Fibroblast of lung (primary cell): Measurements from ENCODE around the gene OTOS.

Experiments
- EZH2 ChIP-seq: IDR thresholded peaks from 2 replicates; pipeline ENCODE4 v1.5.1; 2012; ENCODE audit warnings: low read length, control low read depth, mild to moderate bottlenecking; ENCODE audit errors: missing control alignments
- TF ChIP-seq, protein P1 (sequence below), 2 donors: IDR thresholded peaks in 1 of 2; conservative IDR thresholded peaks in 1 of 2; 1 replicate in 1 of 2; 2 replicates in 1 of 2; pipeline ENCODE4 v1.5.1; 2011 to 2012; ENCODE audit warnings: low read length in 2 of 2, control low read depth in 1 of 2, inconsistent platforms in 1 of 2, low read depth in 1 of 2, mild to moderate bottlenecking in 1 of 2

DNA sequence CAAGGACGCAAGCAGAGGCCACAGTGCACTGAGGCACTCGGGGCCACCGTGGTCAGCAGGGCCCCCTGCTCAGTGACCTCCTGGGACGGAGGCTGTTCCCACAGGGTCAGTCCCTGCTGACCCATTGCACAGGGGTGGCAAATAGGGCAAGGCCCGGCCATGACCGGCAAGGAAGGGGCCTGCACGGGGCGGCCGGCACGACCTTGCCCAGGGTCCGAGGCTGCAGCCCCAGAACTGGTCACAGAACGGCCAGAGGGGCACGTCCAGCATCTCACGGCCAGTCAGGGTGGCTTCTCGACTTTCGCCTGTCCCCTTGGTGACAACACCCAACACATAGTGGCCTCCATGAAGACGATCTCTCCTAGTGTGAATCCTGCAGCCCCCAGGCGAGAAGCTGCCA lies 27.6 kb upstream of the OTOS start:
- TF ChIP-seq, protein P1, sequence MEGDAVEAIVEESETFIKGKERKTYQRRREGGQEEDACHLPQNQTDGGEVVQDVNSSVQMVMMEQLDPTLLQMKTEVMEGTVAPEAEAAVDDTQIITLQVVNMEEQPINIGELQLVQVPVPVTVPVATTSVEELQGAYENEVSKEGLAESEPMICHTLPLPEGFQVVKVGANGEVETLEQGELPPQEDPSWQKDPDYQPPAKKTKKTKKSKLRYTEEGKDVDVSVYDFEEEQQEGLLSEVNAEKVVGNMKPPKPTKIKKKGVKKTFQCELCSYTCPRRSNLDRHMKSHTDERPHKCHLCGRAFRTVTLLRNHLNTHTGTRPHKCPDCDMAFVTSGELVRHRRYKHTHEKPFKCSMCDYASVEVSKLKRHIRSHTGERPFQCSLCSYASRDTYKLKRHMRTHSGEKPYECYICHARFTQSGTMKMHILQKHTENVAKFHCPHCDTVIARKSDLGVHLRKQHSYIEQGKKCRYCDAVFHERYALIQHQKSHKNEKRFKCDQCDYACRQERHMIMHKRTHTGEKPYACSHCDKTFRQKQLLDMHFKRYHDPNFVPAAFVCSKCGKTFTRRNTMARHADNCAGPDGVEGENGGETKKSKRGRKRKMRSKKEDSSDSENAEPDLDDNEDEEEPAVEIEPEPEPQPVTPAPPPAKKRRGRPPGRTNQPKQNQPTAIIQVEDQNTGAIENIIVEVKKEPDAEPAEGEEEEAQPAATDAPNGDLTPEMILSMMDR (conservative IDR thresholded peaks at IDR 0.05 in 1 of 2, IDR thresholded peaks at IDR 0.05 in 1 of 2; ENCODE audit: low read depth in 1 of 2, low read length in 2 of 2): no peak
- no peak for TF ChIP-seq EZH2
